DMS153 (cell line): Measurements from ENCODE around the gene ANKRD28.

ENCODE experiments used
- DNase-seq: peaks from one replicate; lab custom pipeline; 2025; lab: John Stamatoyannopoulos, UW

ANKRD28 gene

GRCh38 chr3:15664144-15664543, 133.6 kb downstream of the ANKRD28 start:
- no peak for DNase-seq

DNA sequence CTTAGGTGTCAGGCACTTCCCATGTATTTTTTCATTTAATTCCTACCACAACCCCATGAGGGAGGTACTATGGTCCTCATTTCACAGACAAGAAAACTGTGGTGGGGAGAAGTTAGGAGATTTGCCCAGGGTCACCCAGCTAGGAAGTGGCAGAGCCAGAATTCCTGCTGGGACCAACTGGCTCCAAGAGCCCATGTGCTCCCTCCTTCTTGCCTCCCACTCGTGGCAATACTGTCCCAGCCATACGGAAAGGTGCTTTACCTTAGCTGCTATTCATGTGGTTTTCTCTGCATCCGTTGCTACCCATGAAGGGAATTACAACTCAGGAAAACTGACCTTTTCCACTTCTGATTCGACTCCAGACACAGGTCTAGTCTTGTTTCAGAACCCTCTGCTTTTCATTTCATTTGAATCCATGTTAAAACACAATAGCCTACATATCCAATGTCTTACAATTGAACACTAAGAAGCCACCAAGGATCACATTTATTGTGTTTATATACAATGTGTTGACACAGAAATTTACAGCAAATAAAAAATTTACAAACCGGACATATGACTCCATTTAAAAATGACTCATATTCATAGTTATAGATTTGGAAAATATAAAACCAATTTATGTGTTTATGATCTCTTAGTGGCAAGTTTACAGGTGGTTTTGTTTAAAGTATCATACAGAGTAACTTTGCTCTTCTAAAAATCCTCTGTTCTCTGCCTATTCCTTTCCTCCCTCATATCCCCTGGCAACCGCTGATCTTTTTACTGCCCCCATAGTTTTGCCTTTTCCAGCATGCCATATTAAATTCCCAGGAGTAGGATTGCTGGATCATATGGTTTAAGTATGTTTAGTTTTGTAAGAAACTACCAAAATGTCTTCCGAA, 137.5 kb downstream of the ANKRD28 start:
- DNase-seq, result no peak

DNA sequence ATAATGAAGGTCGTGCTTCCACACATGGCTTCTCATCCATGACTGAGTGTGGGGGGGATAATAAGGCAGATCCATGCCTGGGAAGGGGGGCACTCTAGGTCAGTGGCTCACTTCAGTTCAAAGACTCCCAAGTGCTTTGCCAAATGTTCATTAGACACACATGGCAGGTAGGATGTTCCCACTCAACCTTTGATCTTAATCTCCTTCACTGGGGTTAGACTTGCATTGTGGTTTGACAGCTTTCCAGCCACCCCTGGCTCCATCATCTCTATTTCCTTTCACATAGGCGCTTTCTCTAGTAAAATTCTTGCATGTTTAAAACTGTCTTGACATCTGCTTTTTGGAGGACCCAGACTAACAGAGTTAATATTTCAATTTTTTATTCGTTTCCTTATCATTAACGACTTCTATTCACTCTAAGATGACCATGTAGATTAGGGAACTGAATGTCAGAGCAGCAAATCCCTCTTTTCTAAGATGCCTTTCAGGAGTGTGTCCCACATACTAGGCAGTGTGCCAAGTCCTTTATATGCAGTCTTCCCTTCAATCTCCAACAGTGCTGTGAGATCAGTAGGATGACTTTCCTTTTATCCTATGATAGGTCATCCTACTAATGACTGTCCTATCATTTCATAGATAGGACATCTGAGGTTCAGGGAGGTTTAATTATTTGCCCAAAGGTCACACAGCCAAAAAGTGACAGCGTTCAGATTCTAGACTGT, 138.4 kb downstream of the ANKRD28 start:
- no peak for DNase-seq

DNA sequence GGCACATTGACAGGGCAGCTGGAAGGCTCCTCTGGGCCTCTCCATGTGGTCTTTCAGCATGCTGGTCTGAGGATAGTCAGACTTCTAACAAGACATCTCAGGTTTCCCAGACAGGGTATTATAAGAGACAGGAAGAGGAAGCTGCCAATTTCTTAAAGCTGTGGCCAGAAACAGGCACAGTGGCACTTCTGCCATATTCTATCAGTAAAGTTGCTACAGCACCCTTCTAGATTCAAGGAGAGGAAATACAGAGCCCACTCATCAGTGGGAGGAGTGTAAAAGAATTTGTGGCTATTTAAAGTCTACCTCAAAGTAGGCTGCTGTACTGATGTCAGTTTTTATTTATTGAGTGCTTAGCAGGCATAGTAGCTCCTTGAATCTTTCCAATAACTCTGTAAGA, 140.8 kb downstream of the ANKRD28 start:
- no peak for DNase-seq

DNA sequence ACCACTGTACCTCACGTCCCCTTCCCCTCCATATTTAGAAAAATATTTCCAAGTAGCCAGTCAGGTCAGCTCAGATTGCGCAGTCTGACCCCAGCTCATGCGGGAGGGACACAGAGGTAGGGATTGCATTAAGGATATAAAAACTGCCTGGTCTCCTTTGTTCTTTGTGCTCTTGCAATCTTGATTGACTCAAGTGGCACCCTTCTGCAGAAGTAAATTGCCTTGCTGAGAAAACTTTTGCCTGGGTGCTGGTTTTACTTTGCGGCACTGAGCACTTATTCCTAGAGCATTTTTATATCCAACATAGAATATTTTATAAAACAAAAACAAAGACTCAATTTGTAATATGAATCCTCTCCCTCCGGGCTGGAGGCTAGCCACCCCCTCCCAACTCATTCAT, 141.4 kb downstream of the ANKRD28 start:
- no peak for DNase-seq

- no peak for DNase-seq
Measured at GRCh38 chr3:15654891-15655290, 142.9 kb downstream of the ANKRD28 start.

- no peak for DNase-seq
Measured at GRCh38 chr3:15654127-15654526, 143.7 kb downstream of the ANKRD28 start.

DNA sequence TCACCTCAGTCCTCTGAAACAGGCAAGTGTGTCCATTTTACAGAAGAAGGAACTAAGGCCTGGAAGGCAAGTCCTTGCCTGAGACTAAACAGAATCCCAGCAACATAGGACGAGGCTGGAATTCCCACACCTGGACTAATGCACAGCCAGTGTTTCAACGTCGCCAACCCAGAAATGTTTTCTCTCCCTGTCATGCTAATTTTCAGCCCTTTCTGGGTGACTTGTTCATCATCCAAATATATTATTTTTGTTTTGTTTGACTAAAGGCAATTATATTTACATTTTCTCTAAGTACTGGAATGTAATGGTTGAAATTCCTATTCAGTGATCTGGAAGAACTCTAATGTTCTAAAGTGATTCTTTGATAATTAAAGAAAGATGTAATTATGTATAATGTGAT, 144.5 kb downstream of the ANKRD28 start:
- no peak for DNase-seq

- DNase-seq, result no peak
Measured at GRCh38 chr3:15651396-15651795, 146.4 kb downstream of the ANKRD28 start.

DNA sequence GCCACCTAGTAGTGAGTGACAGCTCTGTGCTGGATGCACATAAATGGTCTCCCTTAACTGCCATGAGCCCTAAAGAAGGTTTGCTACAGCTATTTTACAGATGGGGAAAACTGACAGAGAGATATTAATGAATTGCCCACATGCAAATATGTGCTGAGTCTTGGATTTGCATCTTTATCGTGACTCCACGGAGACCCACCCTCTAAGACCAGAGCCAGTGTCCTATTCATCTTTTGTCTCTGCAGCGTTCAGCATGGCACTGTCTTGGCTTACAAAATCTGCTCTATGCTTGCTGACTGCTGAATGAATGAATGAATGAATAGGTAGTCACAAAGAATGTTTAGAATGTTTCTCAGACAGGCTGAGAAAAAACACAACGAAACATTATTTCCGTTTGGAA, 147.9 kb downstream of the ANKRD28 start:
- no peak for DNase-seq

GRCh38 chr3:15649341-15649740, 148.4 kb downstream of the ANKRD28 start:
- no peak for DNase-seq

DNA sequence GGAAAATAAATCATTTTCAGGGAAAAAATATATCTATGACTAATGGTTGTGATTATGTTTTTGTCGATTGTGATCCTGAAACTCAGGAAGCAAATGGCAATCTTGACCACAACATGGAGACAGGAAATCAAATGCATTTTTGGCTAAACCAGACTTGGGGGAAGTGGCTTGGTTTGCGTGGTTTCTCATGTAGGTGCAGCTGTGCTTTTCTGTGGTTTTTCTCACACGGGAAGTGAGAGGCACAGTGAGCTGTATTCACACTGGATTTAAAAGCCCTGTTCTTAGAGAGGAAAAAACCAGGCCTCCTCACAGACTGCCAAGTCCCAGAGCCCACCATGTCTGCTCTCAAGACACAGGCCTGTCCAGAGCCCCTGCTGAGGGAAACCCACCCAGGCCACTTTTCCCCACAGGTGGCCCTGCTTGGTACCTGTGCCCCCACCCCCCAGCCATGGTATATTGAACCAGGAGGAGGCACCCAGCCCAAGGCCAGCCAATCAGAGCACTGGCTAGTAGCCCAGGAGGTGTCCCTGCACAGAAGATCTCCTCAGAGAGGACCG, 150.1 kb downstream of the ANKRD28 start:
- no peak for DNase-seq

DNA sequence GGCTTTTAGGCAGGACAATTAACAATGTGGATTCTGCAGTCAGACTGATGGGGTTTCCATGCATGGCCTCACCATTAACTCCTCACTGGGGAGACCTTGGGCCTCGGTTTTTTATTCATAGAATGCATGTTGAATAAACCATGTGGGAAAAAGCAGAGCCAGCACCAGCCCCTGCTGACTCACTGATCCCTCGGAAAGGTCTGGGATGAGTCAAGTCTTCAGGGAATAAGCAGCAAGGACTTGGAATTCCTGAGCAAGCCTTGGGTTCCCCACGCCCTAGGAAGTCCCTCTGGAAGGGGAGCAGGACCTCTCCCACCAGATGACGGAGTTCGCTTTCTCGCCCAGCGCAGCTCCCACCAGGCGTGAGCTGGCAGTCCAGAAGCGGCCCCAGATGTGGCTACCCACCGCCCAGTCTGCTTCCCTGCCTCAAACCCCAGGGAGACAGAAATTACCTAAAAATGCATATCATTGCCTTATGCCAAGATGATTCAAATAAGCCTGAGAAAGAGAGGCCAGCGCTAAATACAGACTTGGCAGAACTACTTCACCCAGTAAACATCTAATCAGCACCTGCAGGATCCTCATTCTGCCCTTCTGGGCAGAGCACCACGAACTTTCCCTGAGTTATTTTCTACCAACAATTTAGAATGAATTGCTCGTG, 150.8 kb downstream of the ANKRD28 start:
- DNase-seq, result no peak

- DNase-seq, result no peak
Measured at GRCh38 chr3:15645740-15646501, 151.9 kb downstream of the ANKRD28 start.

DNA sequence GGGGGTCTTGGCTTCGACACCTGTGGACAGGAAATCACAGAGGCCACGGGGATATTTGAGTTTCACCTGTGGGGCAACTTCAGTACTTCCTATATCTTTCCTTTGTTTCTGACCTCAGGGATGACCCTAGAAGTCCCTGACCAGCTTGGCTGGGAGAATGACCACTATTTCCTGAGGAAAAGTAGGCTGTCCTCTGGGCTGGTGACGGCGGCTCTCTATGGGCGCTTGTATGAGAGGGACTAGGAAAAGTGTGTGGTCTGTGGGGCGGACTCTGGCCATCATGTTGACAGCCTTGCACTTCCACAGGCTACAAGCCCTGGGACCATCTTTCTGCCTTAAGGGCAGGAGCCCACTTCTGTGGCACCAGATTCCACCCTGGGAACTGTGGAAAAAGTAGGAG, 152.5 kb downstream of the ANKRD28 start:
- DNase-seq, result no peak

GRCh38 chr3:15638891-15639262, 158.9 kb downstream of the ANKRD28 start:
- DNase-seq, result no peak

- no peak for DNase-seq
Measured at GRCh38 chr3:15638193-15638890, 159.4 kb downstream of the ANKRD28 start.

DNA sequence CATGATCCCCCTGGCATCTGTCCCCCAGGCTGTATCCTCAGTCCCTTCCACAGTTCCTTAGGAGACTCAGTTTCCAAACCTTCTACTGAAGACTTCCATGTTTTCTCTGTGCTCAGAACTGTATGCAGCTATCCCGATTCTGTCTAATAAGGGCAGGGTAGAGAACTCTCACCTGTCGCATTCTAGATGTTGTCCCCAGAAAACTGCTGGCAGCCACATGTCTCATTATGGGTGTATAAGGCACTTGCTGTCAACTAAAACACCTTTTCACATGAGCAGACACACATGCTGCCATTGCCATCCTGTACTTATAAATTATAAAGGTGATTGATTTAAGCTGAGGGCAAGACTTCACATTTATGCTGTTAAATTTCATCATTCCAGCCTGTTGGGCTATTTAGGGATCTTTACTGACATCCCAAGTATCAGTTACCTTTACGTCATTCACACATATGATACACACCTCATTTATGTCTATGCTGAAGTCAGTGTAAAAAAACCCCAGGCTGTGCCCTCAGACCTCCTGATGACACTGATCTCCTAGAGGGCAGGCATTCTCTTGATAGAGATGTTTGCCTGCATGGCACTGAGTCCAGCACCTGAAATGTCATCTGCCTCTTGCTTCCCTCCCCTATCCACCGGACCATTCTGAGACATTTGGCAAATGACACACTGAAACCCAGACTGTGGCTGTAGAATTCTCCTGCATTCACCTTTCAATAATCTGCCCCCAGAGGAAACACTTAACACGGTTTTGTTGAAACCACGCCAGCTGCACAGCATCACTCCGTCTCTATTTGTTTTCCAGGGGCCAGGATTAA, 160.4 kb downstream of the ANKRD28 start:
- DNase-seq, result no peak

DNA sequence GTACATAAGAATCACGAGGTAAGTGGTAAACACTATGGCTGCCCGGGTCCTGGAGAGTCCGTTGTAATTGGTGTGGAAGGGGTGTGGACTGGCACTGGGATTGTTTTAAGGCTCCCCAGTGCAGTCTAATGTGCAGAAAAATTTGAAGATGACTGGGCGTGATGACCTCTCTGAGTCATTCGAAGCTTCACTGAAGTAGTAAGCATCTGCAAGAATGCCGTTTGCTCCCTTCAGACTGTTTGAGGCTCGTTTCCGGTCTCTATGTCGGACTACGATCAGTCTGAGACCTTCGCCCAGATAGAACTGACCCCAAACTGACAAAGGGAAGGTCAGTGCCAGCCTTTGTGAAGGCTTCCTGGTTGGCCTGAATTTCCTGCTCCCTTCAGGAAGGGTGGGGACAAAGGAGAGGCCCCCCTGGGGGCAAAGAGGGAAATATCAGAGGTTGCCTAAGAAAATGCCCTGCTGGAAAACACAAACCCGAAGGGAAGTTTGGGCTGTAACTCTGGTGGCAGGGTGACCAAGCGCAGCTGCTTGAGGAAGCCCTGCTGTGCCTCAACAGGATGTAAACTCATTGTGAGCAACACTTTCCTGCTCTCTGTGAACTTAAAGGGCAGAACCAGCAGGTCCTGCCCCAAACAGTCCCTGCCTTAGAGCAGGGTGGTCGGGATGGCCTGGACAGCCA, 161.6 kb downstream of the ANKRD28 start:
- no peak for DNase-seq
